ENCODE results near the gene LRP2.

- no peak for TF ChIP-seq ZNF335 (tag by site-specific recombination; conservative IDR thresholded peaks at IDR 0.05)
- TF ChIP-seq CTCF (tag by site-specific recombination; IDR thresholded peaks at IDR 0.05): no peak
- no peak for TF ChIP-seq KLF10 (tag by site-specific recombination; IDR thresholded peaks at IDR 0.05)
- no peak for TF ChIP-seq ZNF274 (IDR thresholded peaks at IDR 0.05; ENCODE audit: low read length)
- no peak for TF ChIP-seq ZNF274 (tag by site-specific recombination; IDR thresholded peaks at IDR 0.05; ENCODE audit: borderline replicate concordance)
- TF ChIP-seq ZNF701 (tag by site-specific recombination; IDR thresholded peaks at IDR 0.05): no peak
Observed at GRCh38 chr2:169237939-169238338, 124.4 kb downstream of the LRP2 start.

All from HEK293 (cell line).